HCT116 (cell line): ENCODE measurements around the gene CLEC16A. TPM values are rescaled to one million over a fixed set of nuclear protein-coding genes. Genes with fewer than 3 reads are reported as not detected.

Experiments used
- ATAC-seq: fragments of 200-7000 bp; cut with Tn5 transposase; 2 replicates; pipeline ENCODE4 v1.9.1; 2020; ENCODE audit warnings: mild to moderate bottlenecking, moderate library complexity
- BruUV-seq: library from RNA; stranded (reverse); fragments of 400-500 nt; replicated peaks from 2 replicates; lab custom pipeline; 2021; lab: Mats Ljungman, UMichigan
- CTCF ChIA-PET: fragments of 300-600 bp; sonication (Branson Sonifier 250); formaldehyde crosslinking; loops from one replicate; lab custom pipeline; 2021; ENCODE audit warnings: antibody characterized with exemption; lab: Charles Lee
- POLR2A ChIA-PET: fragments of 300-600, 350-600 bp; sonication (Branson Sonifier 250); formaldehyde crosslinking; loops from one replicate; lab custom pipeline; 2021; ENCODE audit warnings: antibody characterized with exemption; lab: Charles Lee
- RAD21 ChIA-PET, 2 experiments: fragments of 300-600 bp; sonication (Branson Sonifier 250); formaldehyde crosslinking; loops; one replicate each; lab custom pipeline; 2023; ENCODE audit warnings: low total read pairs in 2 of 2; ENCODE audit not compliant: uncharacterized antibody in 2 of 2, unreplicated experiment in 2 of 2, low non-redundant PET in 1 of 2; lab: Charles Lee
- DNase-seq: peaks from one replicate; pipeline ENCODE4 v3.0.0-alpha.2; 2010; ENCODE audit warnings: low read depth, low spot score
- H2AFZ ChIP-seq: fragments of 200-600 bp; shearing (Covaris generic), sonication (generic); 2 replicates; pipeline ENCODE4 v1.6.1; 2017; ENCODE audit warnings: low read depth, mixed run types, mixed read lengths, antibody characterized with exemption, low read length; ENCODE audit not compliant: poor library complexity, severe bottlenecking
- H3K27ac ChIP-seq: 2 replicates; pipeline ENCODE4 v1.5.1; 2012; ENCODE audit warnings: low read depth, low read length
- H3K27me3 ChIP-seq: fragments of 200-600 bp; sonication (generic); 2 replicates; pipeline ENCODE4 v1.6.1; 2016; ENCODE audit warnings: mixed run types, low read length, mixed read lengths; ENCODE audit not compliant: insufficient read depth
- H3K36me3 ChIP-seq, 2 experiments: fragments of 200-500 bp in 1 of 2; fragments of 200-600 bp in 1 of 2; sonication (Bioruptor generic) in 1 of 2; sonication (generic) in 1 of 2; 2 replicates each; pipeline versions ENCODE4 v1.5.1 to v1.6.1; 2014 to 2016; ENCODE audit warnings: low read length in 2 of 2, inconsistent platforms in 1 of 2, mixed read lengths in 1 of 2, mixed run types in 1 of 2; ENCODE audit not compliant: insufficient read depth in 2 of 2, control insufficient read depth in 1 of 2
- H3K4me1 ChIP-seq, 2 experiments: fragments of 200-600 bp in 1 of 2; sonication (generic) in 1 of 2; 2 replicates each; pipeline versions ENCODE4 v1.5.1 to v1.6.1; 2012 to 2017; ENCODE audit warnings: low read length in 2 of 2, inconsistent platforms in 1 of 2, mild to moderate bottlenecking in 1 of 2, mixed read lengths in 1 of 2, mixed run types in 1 of 2, moderate library complexity in 1 of 2; ENCODE audit not compliant: insufficient read depth in 2 of 2, control insufficient read depth in 1 of 2
- H3K4me2 ChIP-seq: fragments of 200-600 bp; sonication (generic); 2 replicates; pipeline ENCODE4 v1.6.1; 2017; ENCODE audit warnings: mixed run types, low read length, mixed read lengths
- H3K4me3 ChIP-seq, 2 experiments: fragments of 200-600 bp in 1 of 2; sonication (generic) in 1 of 2; replicated peaks in 1 of 2; 2 replicates each; pipeline ENCODE4 v1.5.1; 2011 to 2016; ENCODE audit warnings: low read length in 2 of 2, control low read depth in 1 of 2, low read depth in 1 of 2, mild to moderate bottlenecking in 1 of 2, mixed read lengths in 1 of 2, mixed run types in 1 of 2
- H3K79me2 ChIP-seq: fragments of 200-600 bp; sonication (generic); 2 replicates; pipeline ENCODE4 v1.6.1; 2017; ENCODE audit warnings: mild to moderate bottlenecking, mixed run types, low read length, moderate library complexity, mixed read lengths; ENCODE audit not compliant: insufficient read depth
- H3K9ac ChIP-seq: fragments of 200-600 bp; sonication (generic); 2 replicates; pipeline ENCODE4 v1.6.1; 2016; ENCODE audit warnings: low read length, mixed read lengths
- H3K9me2 ChIP-seq: fragments of 200-600 bp; sonication (generic), shearing (Covaris generic); 2 replicates; pipeline ENCODE4 v1.6.1; 2017; ENCODE audit warnings: mixed run types, mild to moderate bottlenecking, moderate library complexity; ENCODE audit not compliant: insufficient read depth
- H3K9me3 ChIP-seq, 2 experiments: fragments of 200-500 bp in 1 of 2; fragments of 200-600 bp in 1 of 2; sonication (Bioruptor generic) in 1 of 2; sonication (generic) in 1 of 2; 2 replicates each; pipeline ENCODE4 v1.6.1; 2014 to 2017; ENCODE audit warnings: low read length in 2 of 2, mixed read lengths in 2 of 2, inconsistent platforms in 1 of 2, low read depth in 1 of 2, mild to moderate bottlenecking in 1 of 2, mixed run types in 1 of 2, moderate library complexity in 1 of 2; ENCODE audit not compliant: control insufficient read depth in 1 of 2, insufficient read depth in 1 of 2
- H4K20me1 ChIP-seq: fragments of 200-600 bp; sonication (generic), shearing (Covaris generic); 2 replicates; pipeline ENCODE4 v1.6.1; 2017; ENCODE audit warnings: mixed run types, mild to moderate bottlenecking, moderate library complexity; ENCODE audit not compliant: insufficient read depth
- ATF3 ChIP-seq: IDR thresholded peaks from 2 replicates; pipeline ENCODE4 v1.6.1; 2012
- CTCF ChIP-seq, 3 experiments: fragments of 200-600 bp in 1 of 3; sonication (generic) in 1 of 3; IDR thresholded peaks in 2 of 3; conservative IDR thresholded peaks in 1 of 3; 2 replicates each; pipeline ENCODE4 v1.5.1; 2012 to 2017; ENCODE audit warnings: low read depth in 2 of 3, low read length in 2 of 3, antibody characterized with exemption in 1 of 3, borderline replicate concordance in 1 of 3, control low read depth in 1 of 3, mild to moderate bottlenecking in 1 of 3, mixed read lengths in 1 of 3, mixed run types in 1 of 3, moderate library complexity in 1 of 3; ENCODE audit not compliant: insufficient read depth in 1 of 3
- ELF1 ChIP-seq: IDR thresholded peaks from 2 replicates; pipeline ENCODE4 v1.6.1; 2012; ENCODE audit warnings: low read depth, borderline replicate concordance
- EZH2 ChIP-seq: fragments of 200-600 bp; sonication (generic); IDR thresholded peaks from 2 replicates; pipeline ENCODE4 v1.6.1; 2017; ENCODE audit warnings: antibody characterized with exemption, mixed run types
- EZH2phosphoT487 ChIP-seq: fragments of 200-600 bp; IDR thresholded peaks from 2 replicates; pipeline ENCODE4 v1.6.1; 2018; ENCODE audit warnings: antibody characterized with exemption, borderline replicate concordance
- MAX ChIP-seq: IDR thresholded peaks from 2 replicates; pipeline ENCODE4 v1.6.1; 2012
- RAD21 ChIP-seq: IDR thresholded peaks from 2 replicates; pipeline ENCODE4 v1.6.1; 2012; ENCODE audit warnings: low read depth, mild to moderate bottlenecking
- SIN3A ChIP-seq: IDR thresholded peaks from 2 replicates; pipeline ENCODE4 v1.6.1; 2012; ENCODE audit warnings: low read depth
- SP1 ChIP-seq: IDR thresholded peaks from 2 replicates; pipeline ENCODE4 v1.6.1; 2012; ENCODE audit warnings: low read depth
- ZBTB33 ChIP-seq: IDR thresholded peaks from 2 replicates; pipeline ENCODE4 v1.6.1; 2011; ENCODE audit warnings: mild to moderate bottlenecking, low read length, moderate library complexity; ENCODE audit not compliant: insufficient replicate concordance; ENCODE audit errors: extremely low read depth
- intact Hi-C: fragments of 100-400 bp; cut with micrococcal nuclease; formaldehyde crosslinking; loops from 2 replicates; pipeline ENCODE4 v1.10.0; 2022
- total RNA-seq: library from RNA; stranded (reverse); gene quantifications from one replicate; pipeline ENCODE4 v1.2.1, GENCODE V29; 2021; ENCODE audit not compliant: unreplicated experiment

CLEC16A gene
- total RNA-seq, 1 experiment from 2014 or later, result 18.0 TPM

GRCh38 chr16:11036040-11036439 is 91.7 kb downstream of the CLEC16A start:
- no peaks in the 10 kb centered on the region for H4K20me1 ChIP-seq
- H3K9ac ChIP-seq, result no peak overlapping the region
- H3K27ac ChIP-seq, result no peak overlapping the region
- H3K4me3 ChIP-seq, result no peak overlapping the region
- H3K36me3 ChIP-seq, result no peaks in the 10 kb centered on the region
- no peak overlapping the region for H2AFZ ChIP-seq
- no peaks in the 10 kb centered on the region for H3K79me2 ChIP-seq
- ATAC-seq (no peak), DNase-seq (no peak)
- ChIA-PET POLR2A (no interaction called here), CTCF (no interaction called here), RAD21 (no interaction called here)
- H3K9me2 ChIP-seq, result no peaks in the 10 kb centered on the region
- no peaks in the 10 kb centered on the region for H3K27me3 ChIP-seq
- H3K9me3 ChIP-seq, result no peaks in the 10 kb centered on the region
- no peak for TF ChIP-seq SP1
- TF ChIP-seq SIN3A, result no peak
- TF ChIP-seq RAD21, result no peak
- no peak for TF ChIP-seq CTCF (IDR thresholded peaks at IDR 0.05 in 2 of 3, conservative IDR thresholded peaks at IDR 0.05 in 1 of 3; ENCODE audit: borderline replicate concordance in 1 of 3, insufficient read depth in 1 of 3, low read depth in 2 of 3, low read length in 2 of 3)
- TF ChIP-seq ZBTB33, result no peak
- TF ChIP-seq ELF1, result no peak
- TF ChIP-seq EZH2, result no peak
- no peak for TF ChIP-seq MAX
- no peak for TF ChIP-seq ATF3
- no peak for TF ChIP-seq EZH2phosphoT487
- no TSS peak for BruUV-seq
- intact Hi-C loops, result no loop called here
- H3K4me1 ChIP-seq, result peaks cover 2 to 12% of the 10 kb centered on the region in 2 experiments; a peak in 1 of 4 replicates
- no peak overlapping the region for H3K4me2 ChIP-seq
